Measurements from ENCODE around the gene NDUFA3.

GRCh38 chr19:54129617-54129996 lies 27.0 kb downstream of the NDUFA3 start:
- TF ChIP-seq CTCF (IDR thresholded peaks at IDR 0.05; ENCODE audit: poor library complexity, severe bottlenecking) (no peak), REST (IDR thresholded peaks at IDR 0.05; ENCODE audit: borderline replicate concordance) (no peak), POLR2AphosphoS5 (IDR thresholded peaks at IDR 0.05) (no peak)

All from neural cell (in vitro differentiated cells).